Measurements from ENCODE around the gene AHNAK2.

Gene AHNAK2

DNA sequence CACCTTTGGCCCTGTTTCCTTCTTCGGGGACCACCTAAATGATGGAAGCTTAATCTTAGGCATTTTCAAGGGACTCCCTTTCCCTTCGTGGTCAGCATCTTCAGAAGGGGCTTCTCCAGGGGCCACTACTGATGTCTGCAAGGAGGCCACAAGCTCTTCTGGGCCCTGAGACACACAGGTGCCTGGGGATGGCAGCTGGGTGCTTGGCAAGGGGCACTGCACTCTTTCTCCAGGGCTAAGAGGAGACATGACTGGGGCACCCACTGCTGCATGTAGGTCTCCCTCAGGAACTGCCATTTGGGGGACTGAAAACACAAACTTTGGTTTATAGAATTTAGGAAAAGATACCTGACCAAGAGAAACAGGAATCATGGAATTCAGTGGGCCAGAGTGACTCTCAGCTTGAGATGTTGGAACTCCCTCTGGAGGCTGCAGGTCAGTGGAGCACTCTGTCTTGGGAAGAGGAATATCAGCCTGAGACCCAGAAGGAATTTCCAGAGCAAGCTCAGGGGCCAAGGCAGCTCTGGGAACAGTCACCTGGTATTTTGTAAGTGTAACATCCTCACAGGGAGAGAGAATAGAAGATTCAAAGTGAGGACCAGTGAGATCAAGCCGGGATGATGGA, 37.5 kb downstream of the AHNAK2 start:
- TF ChIP-seq, protein P1, sequence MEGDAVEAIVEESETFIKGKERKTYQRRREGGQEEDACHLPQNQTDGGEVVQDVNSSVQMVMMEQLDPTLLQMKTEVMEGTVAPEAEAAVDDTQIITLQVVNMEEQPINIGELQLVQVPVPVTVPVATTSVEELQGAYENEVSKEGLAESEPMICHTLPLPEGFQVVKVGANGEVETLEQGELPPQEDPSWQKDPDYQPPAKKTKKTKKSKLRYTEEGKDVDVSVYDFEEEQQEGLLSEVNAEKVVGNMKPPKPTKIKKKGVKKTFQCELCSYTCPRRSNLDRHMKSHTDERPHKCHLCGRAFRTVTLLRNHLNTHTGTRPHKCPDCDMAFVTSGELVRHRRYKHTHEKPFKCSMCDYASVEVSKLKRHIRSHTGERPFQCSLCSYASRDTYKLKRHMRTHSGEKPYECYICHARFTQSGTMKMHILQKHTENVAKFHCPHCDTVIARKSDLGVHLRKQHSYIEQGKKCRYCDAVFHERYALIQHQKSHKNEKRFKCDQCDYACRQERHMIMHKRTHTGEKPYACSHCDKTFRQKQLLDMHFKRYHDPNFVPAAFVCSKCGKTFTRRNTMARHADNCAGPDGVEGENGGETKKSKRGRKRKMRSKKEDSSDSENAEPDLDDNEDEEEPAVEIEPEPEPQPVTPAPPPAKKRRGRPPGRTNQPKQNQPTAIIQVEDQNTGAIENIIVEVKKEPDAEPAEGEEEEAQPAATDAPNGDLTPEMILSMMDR (conservative IDR thresholded peaks at IDR 0.05): no peak; the same call in 1 of the 2 replicates
- no peak for TF ChIP-seq ZFX (IDR thresholded peaks at IDR 0.05)
- no peak overlapping the region for H3K27ac ChIP-seq

GRCh38 chr14:104939666-104940410, 38.3 kb downstream of the AHNAK2 start:
- no peak overlapping the region for H3K27ac ChIP-seq

GRCh38 chr14:104938960-104939359, 39.2 kb downstream of the AHNAK2 start:
- H3K27ac ChIP-seq: no peak overlapping the region
- no peak for TF ChIP-seq ZFX (IDR thresholded peaks at IDR 0.05)
- TF ChIP-seq, protein P1 (conservative IDR thresholded peaks at IDR 0.05): no peak

More at GRCh38 chr14:104939666-104940410, 38.3 kb downstream of the AHNAK2 start:
- no peak for TF ChIP-seq ZFX (IDR thresholded peaks at IDR 0.05)
- TF ChIP-seq, protein P1 (conservative IDR thresholded peaks at IDR 0.05): no peak

DNA sequence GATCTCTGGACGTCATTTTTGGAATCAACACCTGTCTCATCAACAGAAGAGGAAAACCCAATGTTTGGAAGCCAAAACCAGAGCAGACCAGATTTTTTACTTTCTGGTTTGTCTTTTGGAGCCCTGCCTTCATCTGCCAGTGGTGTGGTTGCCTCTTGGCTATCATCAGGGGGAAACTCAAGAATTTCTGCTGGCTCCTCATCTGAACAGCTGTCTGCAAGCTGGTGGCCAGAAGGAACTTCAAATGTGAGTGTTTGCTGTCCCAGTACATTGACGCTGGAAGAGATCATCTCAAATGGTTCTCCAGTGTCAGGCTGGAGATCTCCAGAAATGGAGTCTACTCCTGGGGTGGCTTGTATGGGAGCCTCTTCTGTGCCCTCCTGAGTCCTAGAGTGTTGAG, 39.7 kb downstream of the AHNAK2 start:
- TF ChIP-seq, protein P1 (conservative IDR thresholded peaks at IDR 0.05): no peak
- TF ChIP-seq ZFX (IDR thresholded peaks at IDR 0.05): no peak
- H3K27ac ChIP-seq: no peak overlapping the region

- no peak for TF ChIP-seq ZFX (IDR thresholded peaks at IDR 0.05)
- TF ChIP-seq, protein P1 (conservative IDR thresholded peaks at IDR 0.05): no peak
- no peak overlapping the region for H3K27ac ChIP-seq
Measured at GRCh38 chr14:104937694-104938365, 40.3 kb downstream of the AHNAK2 start.

GRCh38 chr14:104937161-104937560, 41.0 kb downstream of the AHNAK2 start:
- TF ChIP-seq, protein P1 (conservative IDR thresholded peaks at IDR 0.05): no peak
- no peak for TF ChIP-seq ZFX (IDR thresholded peaks at IDR 0.05)
- no peak overlapping the region for H3K27ac ChIP-seq
